Heart right ventricle (tissue), 16 donors: ENCODE data around the gene CRIP2. TPM values are rescaled to one million over a fixed set of nuclear protein-coding genes. Genes with fewer than 3 reads are reported as not detected.
A peak's percentile ranks its signal among the peaks of the same experiment; 100 is the strongest.

Experiments
- ATAC-seq, 8 donors: fragments of 200-7000 bp; cut with Tn5 transposase; one replicate each; pipeline ENCODE4 v1.9.1; 2020; ENCODE audit warnings: mild to moderate bottlenecking in 8 of 8, moderate library complexity in 8 of 8, moderate number of reproducible peaks in 1 of 8
- DNase-seq, 2 donors: peaks; one replicate each; pipeline ENCODE4 v3.0.0-alpha.2; 2020
- H3K27ac ChIP-seq, 10 donors: fragments of 200-600 bp; sonication (generic) in 2 of 10; one replicate each; pipeline versions ENCODE4 v1.5.0 to v1.8.0; 2020 to 2022; ENCODE audit warnings: mild to moderate bottlenecking in 3 of 10
- H3K27me3 ChIP-seq, 7 donors: fragments of 200-600 bp; one replicate each; pipeline ENCODE4 v1.8.0; 2021 to 2022; ENCODE audit warnings: mild to moderate bottlenecking in 2 of 7
- H3K36me3 ChIP-seq, 9 donors: fragments of 200-600 bp; sonication (generic) in 1 of 9; one replicate each; pipeline versions ENCODE4 v1.5.0 to v1.8.0; 2020 to 2022; ENCODE audit warnings: mild to moderate bottlenecking in 2 of 9
- H3K4me1 ChIP-seq, 9 donors: fragments of 200-600 bp; sonication (generic) in 1 of 9; one replicate each; pipeline versions ENCODE4 v1.5.0 to v1.8.0; 2020 to 2022; ENCODE audit warnings: mild to moderate bottlenecking in 4 of 9
- H3K4me3 ChIP-seq, 10 donors: fragments of 200-600 bp; sonication (generic) in 2 of 10; one replicate each; pipeline versions ENCODE4 v1.5.0 to v1.8.0; 2020 to 2022; ENCODE audit warnings: mild to moderate bottlenecking in 7 of 10, moderate library complexity in 2 of 10
- H3K9me3 ChIP-seq, 11 donors: fragments of 200-600 bp in 10 of 11; sonication (generic) in 2 of 11; one replicate each; pipeline versions ENCODE4 v1.5.0 to v1.8.0; 2013 to 2022; ENCODE audit warnings: mild to moderate bottlenecking in 2 of 11, control low read depth in 1 of 11, moderate library complexity in 1 of 11
- WGBS, 2 donors: extraction: QIAGEN DNeasy Blood & Tissue Kit; methylation state at CpG; one replicate each; pipeline ENCODE4 v1.1.7; 2013; ENCODE audit warnings: inconsistent platforms in 1 of 2; 5-methylcytosine and 5-hydroxymethylcytosine counted together
- intact Hi-C, 10 donors: fragments of 100-400 bp; cut with DNase I; formaldehyde crosslinking; loops; one replicate each; pipeline versions ENCODE4 v1.11.1 to v1.14.2; 2022
- polyA plus RNA-seq, 2 donors: library from polyadenylated mRNA; stranded (reverse); fragments of 200-250 nt; gene quantifications; one replicate each; pipeline ENCODE4 v1.2.3, GENCODE V29; 2013
- total RNA-seq, 10 donors: library from RNA; stranded (reverse); fragmentation: NEBNext Ultra II Directional in 3 of 10; extraction: Animal tissue kit (Norgen Biotek cat#: 25700) in 3 of 10; gene quantifications; one replicate each; pipeline versions ENCODE4 v1.2.1 to v1.2.4, GENCODE V29; 2021 to 2023
- TF ChIP-seq, protein P1 (sequence below), 9 donors: fragments of 200-600 bp; sonication (generic) in 2 of 9; IDR thresholded peaks; one replicate each; pipeline versions ENCODE4 v1.5.0 to v1.8.0; 2021 to 2022; ENCODE audit warnings: antibody characterized with exemption in 9 of 9, mild to moderate bottlenecking in 5 of 9, moderate library complexity in 1 of 9
- donor health status: Arrhythmogenic right ventricular cardiomyopathy.
- donor health status: ischemic (EF 13 %, LVEDD 7.1; RV severe dilation, severe dysfunction).
- donor health status: healthy with polysubstance abuse.
- donor health status: DM: no; HTN: yes; CAD: no.
- donor health status: DM: no; HTN: no; CAD: no.
- donor health status: ischemic (EF 25% LVEDD 6.9; RV normal size, moderate dysfunction).
- donor health status: ischemic (EF 25% LVEDD 5.7; RV mildly dilated, moderate dysfunction).
- donor health status: healthy.
- donor health status: DM: yes; HTN: yes; CAD: no.
- donor health status: Ischemic cardiomyopathy.
- donor health status: ischemic (EF 35%, LVEDD 5.7; RV mildly dilated, moderate dysfunction).
- donor health status: nonischemic (EF 11% LVEDD 7.7; RV severe dilation, severe dysfunction).
- donor health status: DM: yes; HTN: yes; CAD: no.
- donor health status: PGD.
- donor health status: ischemic (EF 29% LVEDD 5.4; RV normal size, mild dysfunction).
- donor health status: nonischemic (EF 23%, LVEDD 6.1; RV moderate dilation, normal function).

CRIP2 gene
- total and polyA plus RNA-seq, 12 donors, result 731 to 1,223 (median 927) TPM

GRCh38 chr14:105461903-105462302 is 12.7 kb upstream of the CRIP2 start:
- H3K4me1 ChIP-seq, result peaks cover 3 to 38% (median 15%) of the 10 kb centered on the region in 9 donors
- H3K4me3 ChIP-seq, result no peak overlapping the region
- no peak for ATAC-seq
- no peak overlapping the region for H3K27ac ChIP-seq
- 96 to 98% methylated on average over 14 to 18 of the region's 18 CpGs for WGBS, 2 donors
- H3K36me3 ChIP-seq, result peaks cover 0 to 86% (median 40%) of the 10 kb centered on the region in 9 donors
- no peak for DNase-seq
- no peaks in the 10 kb centered on the region for H3K9me3 ChIP-seq
- TF ChIP-seq, protein P1, sequence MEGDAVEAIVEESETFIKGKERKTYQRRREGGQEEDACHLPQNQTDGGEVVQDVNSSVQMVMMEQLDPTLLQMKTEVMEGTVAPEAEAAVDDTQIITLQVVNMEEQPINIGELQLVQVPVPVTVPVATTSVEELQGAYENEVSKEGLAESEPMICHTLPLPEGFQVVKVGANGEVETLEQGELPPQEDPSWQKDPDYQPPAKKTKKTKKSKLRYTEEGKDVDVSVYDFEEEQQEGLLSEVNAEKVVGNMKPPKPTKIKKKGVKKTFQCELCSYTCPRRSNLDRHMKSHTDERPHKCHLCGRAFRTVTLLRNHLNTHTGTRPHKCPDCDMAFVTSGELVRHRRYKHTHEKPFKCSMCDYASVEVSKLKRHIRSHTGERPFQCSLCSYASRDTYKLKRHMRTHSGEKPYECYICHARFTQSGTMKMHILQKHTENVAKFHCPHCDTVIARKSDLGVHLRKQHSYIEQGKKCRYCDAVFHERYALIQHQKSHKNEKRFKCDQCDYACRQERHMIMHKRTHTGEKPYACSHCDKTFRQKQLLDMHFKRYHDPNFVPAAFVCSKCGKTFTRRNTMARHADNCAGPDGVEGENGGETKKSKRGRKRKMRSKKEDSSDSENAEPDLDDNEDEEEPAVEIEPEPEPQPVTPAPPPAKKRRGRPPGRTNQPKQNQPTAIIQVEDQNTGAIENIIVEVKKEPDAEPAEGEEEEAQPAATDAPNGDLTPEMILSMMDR (IDR thresholded peaks at IDR 0.05), result no peak
- intact Hi-C loops, result no loop called here
- no peaks in the 10 kb centered on the region for H3K27me3 ChIP-seq

GRCh38 chr14:105464501-105464900 is 10.1 kb upstream of the CRIP2 start:
- Histone ChIP-seq H3K36me3 (peaks cover 0 to 85% (median 34%) of the 10 kb centered on the region in 9 donors), H3K27ac (peak overlapping the region in 7 of 10 donors; percentile 88 to 100 (median 100)), H3K4me1 (peaks cover 21 to 64% (median 40%) of the 10 kb centered on the region in 9 donors), H3K4me3 (no peak overlapping the region), H3K27me3 (no peaks in the 10 kb centered on the region), H3K9me3 (no peaks in the 10 kb centered on the region)
- intact Hi-C loops, result no loop called here
- WGBS, 2 donors, result 94 to 96% methylated on average over 33 of the region's 33 CpGs
- ATAC-seq (no peak), DNase-seq (no peak)
- TF ChIP-seq, protein P1 (IDR thresholded peaks at IDR 0.05), result no peak

DNA sequence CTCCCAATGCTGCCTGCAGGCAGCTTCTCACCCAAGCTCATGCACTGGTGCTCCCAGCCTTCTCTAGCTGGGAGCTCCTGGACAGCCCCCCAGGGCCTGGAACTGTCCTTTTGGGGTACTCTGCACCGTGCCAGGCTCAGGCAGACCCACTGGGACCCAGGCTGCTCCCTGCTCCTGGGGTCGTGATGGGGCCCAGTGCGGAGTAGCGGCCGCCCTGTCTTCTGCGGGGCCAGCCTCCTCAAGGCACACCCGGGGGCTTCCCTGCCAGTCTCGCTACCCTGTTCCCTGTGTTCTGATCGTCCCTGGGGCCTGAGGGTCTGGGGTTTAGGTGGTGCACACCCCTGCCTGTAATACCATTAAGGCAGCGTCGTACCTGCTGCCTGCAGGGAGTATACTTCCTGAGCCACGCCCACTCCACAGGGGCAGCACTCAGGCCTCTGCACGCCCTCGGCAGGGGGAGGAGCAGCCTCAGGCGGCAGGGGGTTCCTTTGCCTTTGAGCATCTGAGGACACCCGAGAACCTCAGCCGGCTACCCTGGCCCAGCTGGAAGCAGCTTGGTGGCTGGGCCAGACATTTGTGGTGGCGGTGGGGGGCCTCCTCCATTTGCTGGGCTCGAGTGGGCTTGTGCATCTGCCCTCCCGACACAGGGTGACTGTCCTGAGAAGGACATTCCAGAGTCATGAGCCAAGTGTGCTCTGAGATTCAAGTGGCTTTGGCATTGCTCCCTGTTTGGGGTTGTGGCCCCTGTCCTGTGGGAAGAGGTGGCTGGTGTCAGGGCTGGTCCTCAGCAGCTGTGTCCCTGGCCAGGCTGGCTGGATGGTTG is 9.2 kb upstream of the CRIP2 start:
- Histone ChIP-seq H3K4me3 (no peak overlapping the region), H3K9me3 (no peaks in the 10 kb centered on the region), H3K27me3 (no peaks in the 10 kb centered on the region), H3K27ac (peak overlapping the region; percentile 69 to 100 (median 100)), H3K36me3 (peaks cover 0 to 84% (median 34%) of the 10 kb centered on the region in 9 donors), H3K4me1 (peaks cover 28 to 73% (median 46%) of the 10 kb centered on the region in 9 donors)
- TF ChIP-seq, protein P1 (IDR thresholded peaks at IDR 0.05), result no peak
- WGBS, 2 donors, result 58 to 70% methylated on average over 20 of the region's 20 CpGs
- ATAC-seq (peak; percentile 32 to 70 (median 54)), DNase-seq (peak; percentile 62 to 82)
- intact Hi-C loops, result no loop called here

DNA sequence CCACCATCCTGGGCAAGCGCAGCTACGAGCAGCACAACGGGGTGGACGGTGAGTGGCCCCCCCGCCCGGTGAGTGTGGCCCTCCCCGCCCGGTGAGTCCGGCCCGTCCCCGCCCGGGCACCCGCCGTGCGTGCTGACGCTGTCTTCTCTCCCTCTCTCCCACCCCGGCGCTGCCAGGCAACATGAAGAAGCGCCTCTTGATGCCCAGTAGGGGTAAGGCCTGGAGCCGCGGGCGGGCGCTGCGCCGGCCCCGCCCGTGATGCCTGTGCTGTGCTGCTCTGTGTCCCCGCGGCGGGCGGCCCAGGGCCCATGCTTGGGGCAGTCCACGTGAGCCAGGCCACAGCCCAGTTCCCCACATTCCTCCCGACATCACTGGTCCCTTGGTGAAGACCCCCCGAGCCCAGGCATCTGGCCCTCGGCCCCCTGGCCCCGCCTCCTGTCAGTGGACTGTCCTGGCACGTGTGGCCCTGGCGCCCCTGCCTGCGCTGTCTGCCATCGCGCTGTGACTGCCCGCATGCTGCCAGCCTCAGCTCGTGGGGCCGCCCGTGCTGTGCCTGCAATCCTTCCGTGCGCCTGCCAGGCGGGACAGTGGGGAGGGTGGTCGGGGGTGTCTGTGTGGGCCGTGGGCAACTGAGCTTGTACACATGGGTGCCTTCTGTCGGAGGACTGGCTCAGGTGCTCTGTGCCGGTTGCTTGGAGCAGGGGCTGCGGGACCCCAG is 7.9 kb upstream of the CRIP2 start:
- H3K27me3 ChIP-seq, result no peaks in the 10 kb centered on the region
- TF ChIP-seq, protein P1 (IDR thresholded peaks at IDR 0.05), result peak in 1 of 9 donors; percentile 5
- WGBS, 2 donors, result 54 to 65% methylated on average over 53 of the region's 53 CpGs
- intact Hi-C loops, result no loop called here
- ATAC-seq (peak; percentile 40 to 69 (median 54)), DNase-seq (peak; percentile 74 to 84)
- peaks cover 38 to 86% (median 56%) of the 10 kb centered on the region in 9 donors for H3K4me1 ChIP-seq
- H3K36me3 ChIP-seq, result peaks cover 0 to 76% (median 24%) of the 10 kb centered on the region in 9 donors
- peak overlapping the region in 2 of 10 donors; percentile 3 to 32 for H3K4me3 ChIP-seq
- H3K27ac ChIP-seq, result peak overlapping the region; percentile 69 to 100 (median 100)
- H3K9me3 ChIP-seq, result no peaks in the 10 kb centered on the region
